PFSK-1 (cell line): ENCODE results near the gene APOC4.

ENCODE experiments used
- FOXP2 ChIP-seq: optimal IDR thresholded peaks from 2 replicates; pipeline ENCODE3; 2011; ENCODE audit warnings: borderline replicate concordance, control low read depth, inconsistent platforms; ENCODE audit not compliant: insufficient read depth; ENCODE audit errors: extremely low read length, extremely low read depth
- POLR2AphosphoS5 ChIP-seq: IDR thresholded peaks from 2 replicates; pipeline ENCODE4 v1.6.1; 2012; ENCODE audit warnings: low read depth, mild to moderate bottlenecking, control low read depth, low read length, moderate library complexity
- SIN3A ChIP-seq: IDR thresholded peaks from 2 replicates; pipeline ENCODE4 v1.6.1; 2012; ENCODE audit warnings: mild to moderate bottlenecking, low read length, moderate library complexity, borderline replicate concordance; ENCODE audit not compliant: insufficient read depth
- TAF1 ChIP-seq: IDR thresholded peaks from 2 replicates; pipeline ENCODE4 v1.6.1; 2012; ENCODE audit warnings: low read length, control low read depth, borderline replicate concordance; ENCODE audit not compliant: insufficient read depth
- TF ChIP-seq, protein P1 (sequence below), 2 experiments: IDR thresholded peaks; 2 replicates each; pipeline versions ENCODE4 v1.6.1 to v1.8.0; 2011 to 2012; ENCODE audit warnings: low read depth in 2 of 2, low read length in 2 of 2, control low read depth in 1 of 2, inconsistent platforms in 1 of 2, mild to moderate bottlenecking in 1 of 2, moderate library complexity in 1 of 2; ENCODE audit not compliant: insufficient read depth in 1 of 2

Gene APOC4

DNA sequence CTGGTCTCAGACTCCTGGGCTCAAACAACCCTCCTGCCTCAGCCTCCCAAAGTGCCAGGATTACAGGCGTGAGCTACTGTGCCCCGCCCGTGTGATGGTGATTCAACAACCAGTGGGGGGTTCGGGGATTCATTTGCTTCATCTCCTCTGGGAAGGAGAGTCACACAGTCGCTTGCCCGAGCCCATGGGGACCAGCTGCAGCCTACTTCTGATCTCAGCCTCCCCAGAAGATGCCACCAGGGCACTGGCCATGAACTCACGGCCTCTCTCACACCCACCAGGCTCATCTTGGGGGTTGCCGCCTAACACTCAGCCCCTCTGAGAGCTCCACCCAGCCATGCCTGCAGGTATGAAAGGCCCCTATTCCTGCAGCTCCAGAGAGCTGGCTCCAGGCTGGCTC lies 44.2 kb upstream of the APOC4 start:
- TF ChIP-seq, protein P1, sequence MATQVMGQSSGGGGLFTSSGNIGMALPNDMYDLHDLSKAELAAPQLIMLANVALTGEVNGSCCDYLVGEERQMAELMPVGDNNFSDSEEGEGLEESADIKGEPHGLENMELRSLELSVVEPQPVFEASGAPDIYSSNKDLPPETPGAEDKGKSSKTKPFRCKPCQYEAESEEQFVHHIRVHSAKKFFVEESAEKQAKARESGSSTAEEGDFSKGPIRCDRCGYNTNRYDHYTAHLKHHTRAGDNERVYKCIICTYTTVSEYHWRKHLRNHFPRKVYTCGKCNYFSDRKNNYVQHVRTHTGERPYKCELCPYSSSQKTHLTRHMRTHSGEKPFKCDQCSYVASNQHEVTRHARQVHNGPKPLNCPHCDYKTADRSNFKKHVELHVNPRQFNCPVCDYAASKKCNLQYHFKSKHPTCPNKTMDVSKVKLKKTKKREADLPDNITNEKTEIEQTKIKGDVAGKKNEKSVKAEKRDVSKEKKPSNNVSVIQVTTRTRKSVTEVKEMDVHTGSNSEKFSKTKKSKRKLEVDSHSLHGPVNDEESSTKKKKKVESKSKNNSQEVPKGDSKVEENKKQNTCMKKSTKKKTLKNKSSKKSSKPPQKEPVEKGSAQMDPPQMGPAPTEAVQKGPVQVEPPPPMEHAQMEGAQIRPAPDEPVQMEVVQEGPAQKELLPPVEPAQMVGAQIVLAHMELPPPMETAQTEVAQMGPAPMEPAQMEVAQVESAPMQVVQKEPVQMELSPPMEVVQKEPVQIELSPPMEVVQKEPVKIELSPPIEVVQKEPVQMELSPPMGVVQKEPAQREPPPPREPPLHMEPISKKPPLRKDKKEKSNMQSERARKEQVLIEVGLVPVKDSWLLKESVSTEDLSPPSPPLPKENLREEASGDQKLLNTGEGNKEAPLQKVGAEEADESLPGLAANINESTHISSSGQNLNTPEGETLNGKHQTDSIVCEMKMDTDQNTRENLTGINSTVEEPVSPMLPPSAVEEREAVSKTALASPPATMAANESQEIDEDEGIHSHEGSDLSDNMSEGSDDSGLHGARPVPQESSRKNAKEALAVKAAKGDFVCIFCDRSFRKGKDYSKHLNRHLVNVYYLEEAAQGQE (IDR thresholded peaks at IDR 0.05; ENCODE audit: insufficient read depth in 1 of 2, low read depth in 2 of 2, low read length in 2 of 2), result no peak
- TF ChIP-seq TAF1, result no peak
- TF ChIP-seq POLR2AphosphoS5, result no peak

DNA sequence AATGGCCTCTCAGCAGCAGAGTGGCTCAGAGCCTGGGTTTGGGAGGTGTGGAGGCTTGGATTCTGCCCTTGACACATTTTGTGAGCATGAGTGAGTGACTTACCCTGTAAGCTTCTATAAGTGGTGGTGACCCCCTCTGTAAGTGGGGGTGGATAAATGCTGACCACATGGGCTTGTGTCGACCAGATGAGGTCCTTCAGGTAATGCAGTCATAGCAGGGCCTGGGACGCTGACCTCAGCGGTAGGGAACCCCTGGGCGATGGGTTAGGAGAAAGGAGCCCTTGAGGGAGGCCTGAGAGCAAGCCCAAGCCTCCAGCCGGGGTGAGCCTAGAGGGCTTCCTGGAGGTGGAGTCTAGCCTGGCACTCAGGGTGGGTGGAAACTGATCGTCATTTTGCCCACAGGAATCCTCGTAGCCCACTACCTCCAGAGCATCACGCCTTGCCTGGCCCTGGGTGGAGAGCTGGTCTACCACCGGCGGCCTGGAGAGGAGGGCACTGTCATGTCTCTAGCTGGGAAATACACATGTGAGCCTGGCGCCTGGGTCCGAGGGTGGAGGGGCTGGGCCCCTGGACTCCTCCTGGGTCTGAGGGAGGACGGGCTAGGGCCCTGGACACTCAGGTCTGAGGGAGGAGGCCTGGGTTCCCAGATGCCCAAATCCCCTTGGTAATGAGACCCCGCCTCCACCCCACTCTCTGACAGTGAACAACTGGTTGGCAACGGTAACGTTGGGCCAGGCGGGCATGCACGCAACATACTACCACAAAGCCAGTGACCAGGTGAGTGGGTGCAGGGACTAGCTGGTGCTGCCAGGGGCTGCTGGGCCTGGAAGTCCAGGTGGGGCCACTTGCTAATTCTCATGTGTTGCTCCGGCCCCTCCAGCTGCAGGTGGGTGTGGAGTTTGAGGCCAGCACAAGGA lies 41.5 kb upstream of the APOC4 start:
- no peak for TF ChIP-seq POLR2AphosphoS5
- no peak for TF ChIP-seq FOXP2
- no peak for TF ChIP-seq TAF1
- TF ChIP-seq, protein P1 (IDR thresholded peaks at IDR 0.05; ENCODE audit: insufficient read depth in 1 of 2, low read depth in 2 of 2, low read length in 2 of 2), result no peak
- no peak for TF ChIP-seq SIN3A

DNA sequence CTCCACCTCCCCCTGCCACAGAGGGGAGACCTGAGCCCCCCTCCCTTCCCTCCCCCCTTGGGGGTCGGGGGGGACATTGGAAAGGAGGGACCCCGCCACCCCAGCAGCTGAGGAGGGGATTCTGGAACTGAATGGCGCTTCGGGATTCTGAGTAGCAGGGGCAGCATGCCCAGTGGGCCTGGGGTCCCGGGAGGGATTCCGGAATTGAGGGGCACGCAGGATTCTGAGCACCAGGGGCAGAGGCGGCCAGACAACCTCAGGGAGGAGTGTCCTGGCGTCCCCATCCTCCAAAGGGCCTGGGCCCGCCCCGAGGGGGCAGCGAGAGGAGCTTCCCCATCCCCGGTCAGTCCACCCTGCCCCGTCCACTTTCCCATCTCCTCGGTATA lies 38.8 kb upstream of the APOC4 start:
- TF ChIP-seq TAF1, result no peak; the same call in 1 of the 2 replicates
- TF ChIP-seq SIN3A, result no peak
- TF ChIP-seq, protein P1 (IDR thresholded peaks at IDR 0.05; ENCODE audit: insufficient read depth in 1 of 2, low read depth in 2 of 2, low read length in 2 of 2), result no peak
- TF ChIP-seq POLR2AphosphoS5, result no peak
- TF ChIP-seq FOXP2, result no peak

DNA sequence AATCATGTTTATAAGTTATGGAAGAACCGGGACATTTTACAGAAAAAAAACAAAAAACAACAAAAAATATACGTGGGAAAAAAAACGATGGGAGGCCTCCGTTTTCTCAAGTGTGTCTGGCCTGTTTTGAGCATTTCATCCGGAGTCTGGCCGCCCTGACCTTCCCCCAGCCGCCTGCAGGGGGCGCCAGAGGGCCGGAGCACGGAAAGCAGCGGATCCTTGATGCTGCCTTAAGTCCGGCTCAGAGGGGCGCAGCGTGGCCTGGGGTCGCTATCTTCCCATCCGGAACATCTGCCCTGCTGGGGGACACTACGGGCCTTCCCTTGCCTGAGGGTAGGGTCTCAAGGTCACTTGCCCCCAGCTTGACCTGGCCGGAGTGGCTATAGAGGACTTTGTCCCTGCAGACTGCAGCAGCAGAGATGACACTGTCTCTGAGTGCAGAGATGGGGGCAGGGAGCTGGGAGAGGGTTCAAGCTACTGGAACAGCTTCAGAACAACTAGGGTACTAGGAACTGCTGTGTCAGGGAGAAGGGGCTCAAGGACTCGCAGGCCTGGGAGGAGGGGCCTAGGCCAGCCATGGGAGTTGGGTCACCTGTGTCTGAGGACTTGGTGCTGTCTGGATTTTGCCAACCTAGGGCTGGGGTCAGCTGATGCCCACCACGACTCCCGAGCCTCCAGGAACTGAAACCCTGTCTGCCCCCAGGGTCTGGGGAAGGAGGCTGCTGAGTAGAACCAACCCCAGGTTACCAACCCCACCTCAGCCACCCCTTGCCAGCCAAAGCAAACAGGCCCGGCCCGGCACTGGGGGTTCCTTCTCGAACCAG lies 38.2 kb upstream of the APOC4 start:
- TF ChIP-seq, protein P1 (IDR thresholded peaks at IDR 0.05; ENCODE audit: insufficient read depth in 1 of 2, low read depth in 2 of 2, low read length in 2 of 2), result no peak
- TF ChIP-seq FOXP2 (no peak), POLR2AphosphoS5 (no peak; the same call in none of the 2 replicates), TAF1 (no peak), SIN3A (no peak)
